ENCODE data around the gene KDF1. TPM values are rescaled to one million over a fixed set of nuclear protein-coding genes. Genes with fewer than 3 reads are reported as not detected.

Gene KDF1
- total RNA-seq, 2 donors from 2014 or later: 0.26 to 0.86 TPM

- H3K27me3 ChIP-seq: no peaks in the 10 kb centered on the region
- H3K36me3 ChIP-seq: no peaks in the 10 kb centered on the region
- no peaks in the 10 kb centered on the region for H3K4me1 ChIP-seq
- DNase-seq (ENCODE audit: low spot score): no peak
- no peak for TF ChIP-seq CTCF (IDR thresholded peaks at IDR 0.05)
- H3K4me3 ChIP-seq: no peak overlapping the region
- H3K9me3 ChIP-seq: no peaks in the 10 kb centered on the region
- H3K27ac ChIP-seq: no peak overlapping the region
Observed at GRCh38 chr1:26976621-26977510, 16.6 kb upstream of the KDF1 start.

GRCh38 chr1:26972821-26973220, 12.6 kb upstream of the KDF1 start:
- no peak for DNase-seq (ENCODE audit: low spot score)
- Histone ChIP-seq H3K4me3 (no peak overlapping the region), H3K27ac (no peak overlapping the region), H3K9me3 (no peaks in the 10 kb centered on the region), H3K4me1 (no peaks in the 10 kb centered on the region), H3K36me3 (no peaks in the 10 kb centered on the region), H3K27me3 (no peaks in the 10 kb centered on the region)
- TF ChIP-seq CTCF (IDR thresholded peaks at IDR 0.05): no peak

- DNase-seq (ENCODE audit: low spot score): no peak
- no peak overlapping the region for H3K27ac ChIP-seq
- no peaks in the 10 kb centered on the region for H3K4me1 ChIP-seq
- no peak overlapping the region for H3K4me3 ChIP-seq
- H3K36me3 ChIP-seq: no peaks in the 10 kb centered on the region
- no peak for TF ChIP-seq CTCF (IDR thresholded peaks at IDR 0.05)
- H3K27me3 ChIP-seq: no peaks in the 10 kb centered on the region
- no peaks in the 10 kb centered on the region for H3K9me3 ChIP-seq
Observed at GRCh38 chr1:26972390-26972789, 12.1 kb upstream of the KDF1 start.

GRCh38 chr1:26971590-26971989, 11.3 kb upstream of the KDF1 start:
- Histone ChIP-seq H3K4me1 (no peaks in the 10 kb centered on the region), H3K27me3 (no peaks in the 10 kb centered on the region), H3K4me3 (no peak overlapping the region), H3K36me3 (no peaks in the 10 kb centered on the region), H3K27ac (no peak overlapping the region), H3K9me3 (no peaks in the 10 kb centered on the region)
- DNase-seq (ENCODE audit: low spot score): no peak
- TF ChIP-seq CTCF (IDR thresholded peaks at IDR 0.05): no peak

- TF ChIP-seq CTCF (IDR thresholded peaks at IDR 0.05): no peak
- no peak overlapping the region for H3K4me3 ChIP-seq
- no peak overlapping the region for H3K27ac ChIP-seq
- no peaks in the 10 kb centered on the region for H3K4me1 ChIP-seq
- no peaks in the 10 kb centered on the region for H3K27me3 ChIP-seq
- H3K36me3 ChIP-seq: no peaks in the 10 kb centered on the region
- H3K9me3 ChIP-seq: no peaks in the 10 kb centered on the region
- no peak for DNase-seq (ENCODE audit: low spot score)
Observed at GRCh38 chr1:26970810-26971209, 10.5 kb upstream of the KDF1 start.
